Retinal pigment epithelial cell (primary cell): ENCODE measurements around the gene EPB41L3.

Experiments used
- DNase-seq: peaks from one replicate; pipeline ENCODE4 v3.0.0-alpha.2; 2010; ENCODE audit warnings: low read depth
- H3K4me3 ChIP-seq: 2 replicates; pipeline ENCODE4 v1.5.1; 2011; ENCODE audit warnings: mild to moderate bottlenecking, low read length, control low read depth, moderate library complexity
- TF ChIP-seq, protein P1 (sequence below): conservative IDR thresholded peaks from 2 replicates; pipeline ENCODE4 v1.5.1; 2011; ENCODE audit warnings: low read depth, low read length, control low read depth, inconsistent platforms

The EPB41L3 gene

DNA sequence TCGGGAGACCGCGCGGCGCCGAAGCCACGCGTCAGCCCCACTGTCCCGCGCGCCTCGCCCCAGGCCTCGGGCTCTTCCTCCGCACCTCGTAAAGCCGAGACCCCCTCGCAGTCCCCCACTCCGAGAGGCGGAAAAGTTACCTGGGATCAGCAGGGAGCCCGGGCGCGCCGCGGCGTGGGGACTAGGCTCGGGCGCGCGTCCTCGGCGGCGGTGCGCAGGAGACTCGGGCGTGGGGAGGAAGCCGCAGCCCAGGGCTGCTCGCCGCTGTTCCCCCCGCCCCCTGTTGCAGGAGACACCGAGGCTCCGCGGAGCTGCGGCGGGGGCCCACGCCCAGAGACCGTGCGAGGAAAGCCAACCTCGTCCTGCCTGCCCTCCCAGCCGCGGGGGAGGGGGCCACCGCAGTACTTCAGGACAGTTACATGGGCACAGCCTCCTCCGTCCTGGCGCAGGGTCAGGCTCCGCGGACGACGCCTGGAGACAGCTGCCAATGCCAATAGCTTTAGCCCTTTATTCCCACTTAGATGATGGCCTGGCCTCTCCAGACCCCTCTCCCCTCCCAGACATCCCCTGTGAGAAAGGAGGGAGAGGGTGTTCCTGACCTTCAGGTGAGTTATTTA lies at the start of gene EPB41L3:
EPB41L3 (minus strand) TSS at position 225 of the 617 bp plus-strand sequence. CDS start 54,814 bp downstream, outside the sequence.
- DNase-seq = no peak
- TF ChIP-seq, protein P1, sequence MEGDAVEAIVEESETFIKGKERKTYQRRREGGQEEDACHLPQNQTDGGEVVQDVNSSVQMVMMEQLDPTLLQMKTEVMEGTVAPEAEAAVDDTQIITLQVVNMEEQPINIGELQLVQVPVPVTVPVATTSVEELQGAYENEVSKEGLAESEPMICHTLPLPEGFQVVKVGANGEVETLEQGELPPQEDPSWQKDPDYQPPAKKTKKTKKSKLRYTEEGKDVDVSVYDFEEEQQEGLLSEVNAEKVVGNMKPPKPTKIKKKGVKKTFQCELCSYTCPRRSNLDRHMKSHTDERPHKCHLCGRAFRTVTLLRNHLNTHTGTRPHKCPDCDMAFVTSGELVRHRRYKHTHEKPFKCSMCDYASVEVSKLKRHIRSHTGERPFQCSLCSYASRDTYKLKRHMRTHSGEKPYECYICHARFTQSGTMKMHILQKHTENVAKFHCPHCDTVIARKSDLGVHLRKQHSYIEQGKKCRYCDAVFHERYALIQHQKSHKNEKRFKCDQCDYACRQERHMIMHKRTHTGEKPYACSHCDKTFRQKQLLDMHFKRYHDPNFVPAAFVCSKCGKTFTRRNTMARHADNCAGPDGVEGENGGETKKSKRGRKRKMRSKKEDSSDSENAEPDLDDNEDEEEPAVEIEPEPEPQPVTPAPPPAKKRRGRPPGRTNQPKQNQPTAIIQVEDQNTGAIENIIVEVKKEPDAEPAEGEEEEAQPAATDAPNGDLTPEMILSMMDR = no peak
- peak within 1 kb of the TSS; percentile 79 for H3K4me3 ChIP-seq

DNA sequence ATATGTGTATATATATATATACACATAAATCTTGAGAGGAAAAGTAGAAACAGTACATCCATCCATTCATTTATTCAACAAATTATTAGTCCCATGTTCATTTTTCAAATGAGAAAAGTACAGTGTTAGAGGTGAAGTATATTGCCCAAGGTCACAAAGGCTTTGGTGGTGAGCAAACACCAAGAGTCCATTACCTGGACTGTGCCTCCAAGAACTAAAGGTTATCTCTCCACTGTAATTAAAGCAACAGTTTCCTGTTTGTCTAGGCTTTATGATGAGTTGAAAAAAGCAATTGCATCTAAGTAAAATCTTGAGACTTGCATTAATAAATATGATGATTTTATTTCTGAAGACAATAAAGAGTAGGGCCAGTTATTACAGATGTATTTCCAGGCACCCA lies 44.7 kb upstream of the EPB41L3 start:
- no peak overlapping the region for H3K4me3 ChIP-seq
- TF ChIP-seq, protein P1 = no peak
- DNase-seq = no peak

DNA sequence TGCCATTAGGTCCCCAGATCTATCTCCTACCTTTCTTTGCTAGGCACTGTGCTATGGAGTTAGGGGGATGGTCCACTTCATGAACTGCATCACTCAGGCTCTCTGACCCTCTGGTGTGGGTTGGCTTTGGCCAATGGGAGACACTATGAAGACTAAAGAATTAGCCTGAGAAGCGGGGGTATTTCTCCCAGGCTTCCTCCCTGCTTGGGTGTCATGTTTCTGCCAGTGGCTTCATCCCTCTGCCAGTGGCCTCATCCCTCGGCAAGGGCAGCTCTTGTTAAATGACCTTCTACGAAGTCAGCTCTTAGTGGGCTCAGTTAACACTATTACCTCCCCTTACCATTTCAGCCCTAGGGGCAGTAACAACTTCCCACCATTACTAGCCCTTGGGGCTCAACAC lies 41.9 kb upstream of the EPB41L3 start:
- no peak for DNase-seq
- TF ChIP-seq, protein P1 = no peak
- no peak overlapping the region for H3K4me3 ChIP-seq

DNA sequence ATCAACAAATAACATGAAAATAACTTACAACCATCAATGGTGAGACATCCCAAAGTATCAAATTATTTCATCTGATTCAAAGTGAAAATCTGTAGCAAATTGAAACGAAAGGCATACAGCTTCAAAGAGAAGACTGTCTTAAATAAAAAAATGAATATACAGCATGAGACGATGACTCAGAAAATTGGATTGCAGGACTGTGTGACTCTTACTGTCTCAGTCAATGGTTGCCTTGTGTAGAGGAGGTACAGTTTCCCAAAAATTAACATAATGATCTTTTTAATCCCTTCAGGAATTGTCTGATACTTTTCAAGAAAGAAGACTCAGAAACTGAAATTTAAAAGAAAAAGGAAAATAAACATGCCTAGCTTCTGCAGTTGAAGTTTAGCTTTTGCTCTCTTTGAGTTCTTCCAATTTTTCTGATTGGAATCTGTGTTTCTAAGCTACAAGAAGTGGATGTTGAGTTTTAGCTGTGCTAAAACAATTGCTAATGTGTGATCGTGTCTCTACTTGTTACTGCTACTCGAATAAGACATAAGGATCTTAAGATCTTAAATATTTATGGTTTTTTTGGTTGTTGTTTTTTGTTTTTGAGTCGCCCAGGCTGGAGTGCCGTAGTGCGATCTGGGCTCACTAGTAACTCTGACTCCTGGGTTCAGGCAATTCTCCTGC lies 41.1 kb upstream of the EPB41L3 start:
- H3K4me3 ChIP-seq = no peak overlapping the region
- peak; percentile 72 for DNase-seq
- TF ChIP-seq, protein P1 = no peak

DNA sequence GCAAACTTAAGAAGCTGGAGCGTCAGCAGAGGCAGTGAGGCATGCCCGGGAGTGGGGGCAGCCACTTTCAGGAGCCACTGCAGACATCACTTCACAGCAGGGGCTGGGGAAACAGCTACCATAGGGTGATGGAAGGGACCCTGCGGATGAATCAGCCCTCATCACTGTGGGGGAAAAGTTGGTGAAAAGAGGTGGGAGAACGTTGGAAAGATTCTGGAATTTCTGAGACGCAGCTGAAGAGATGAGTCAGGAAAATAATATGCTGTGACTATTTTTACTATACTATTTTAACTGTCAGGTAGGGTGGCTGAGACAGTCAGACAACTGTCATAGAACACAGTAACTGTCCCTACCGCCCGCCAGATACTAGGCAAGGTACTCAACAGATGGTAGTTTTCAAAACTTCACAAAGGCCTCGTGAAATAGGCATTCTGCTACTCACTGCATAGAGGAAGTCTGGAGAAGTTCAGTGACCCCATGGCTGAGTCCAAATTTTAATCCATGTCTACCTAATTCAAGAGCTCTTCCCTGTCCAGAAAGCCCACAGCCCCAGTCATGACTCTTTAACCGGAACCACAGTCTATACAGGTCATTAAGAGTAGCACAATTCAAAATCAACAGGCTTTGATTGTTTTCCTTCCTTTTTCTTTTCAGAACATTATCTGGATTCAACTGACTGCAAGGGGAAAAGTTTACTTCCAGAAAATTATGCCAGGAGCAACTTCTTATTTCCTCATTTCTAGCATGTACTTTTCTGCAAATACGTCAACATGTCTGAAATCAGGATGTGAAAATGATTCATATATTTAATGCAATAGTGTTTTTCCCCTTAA lies 39.3 kb upstream of the EPB41L3 start:
- DNase-seq = no peak
- H3K4me3 ChIP-seq = no peak overlapping the region
- TF ChIP-seq, protein P1 = no peak

DNA sequence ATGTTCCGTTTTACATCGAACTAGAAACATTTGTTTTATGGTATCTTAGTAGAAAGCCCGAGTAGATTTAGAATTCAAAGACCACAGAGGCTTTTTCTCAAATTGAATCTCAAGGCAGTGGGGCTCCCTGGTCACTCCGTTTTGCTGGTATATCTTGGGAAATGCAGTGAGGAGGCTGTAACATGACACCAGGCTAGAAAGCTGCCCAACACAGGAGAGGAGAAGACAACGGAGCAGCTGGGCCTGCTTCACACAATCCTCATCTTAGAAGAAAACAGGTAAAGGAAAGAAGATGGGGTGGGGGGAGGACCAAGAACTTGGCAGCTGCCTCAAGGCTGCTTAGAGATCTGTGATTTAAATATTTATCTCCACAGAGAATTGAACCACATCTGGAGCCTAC lies 38.3 kb upstream of the EPB41L3 start:
- H3K4me3 ChIP-seq = no peak overlapping the region
- TF ChIP-seq, protein P1 = no peak
- DNase-seq = no peak
